ENCODE data around the gene ARHGAP10.

DNA sequence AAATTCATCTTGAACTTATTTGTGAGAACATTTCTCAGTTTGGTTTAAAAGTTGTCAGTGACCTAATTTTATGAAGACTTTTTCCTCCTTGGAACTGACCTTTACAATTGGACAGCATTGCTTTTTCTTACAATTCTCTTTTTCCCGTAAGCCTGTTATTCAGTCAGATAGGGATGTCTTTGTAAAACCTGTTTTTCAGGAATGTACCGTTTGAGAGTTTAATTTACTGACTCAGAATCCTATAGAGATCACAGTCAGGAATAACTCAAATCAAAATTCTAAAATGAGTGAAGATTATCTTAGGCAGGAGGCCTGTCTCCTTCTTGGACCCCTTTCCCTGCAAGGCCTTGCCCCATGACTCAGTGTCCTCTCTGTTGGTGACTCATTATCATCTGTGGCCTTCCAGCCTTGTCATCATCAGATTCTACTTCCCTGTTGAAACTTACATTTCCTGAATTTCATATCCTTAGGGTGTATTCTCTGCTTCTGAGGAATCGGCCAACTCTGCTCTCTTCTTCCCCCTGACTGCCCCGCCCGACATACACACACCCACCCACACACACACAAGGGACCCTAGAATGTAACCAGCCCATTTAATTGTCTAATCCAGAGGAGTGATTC lies 99.8 kb downstream of the ARHGAP10 start:
- no peak for TF ChIP-seq CTCF (conservative IDR thresholded peaks at IDR 0.05 in 1 of 2, IDR thresholded peaks at IDR 0.05 in 1 of 2; ENCODE audit: extremely low read depth in 1 of 2, insufficient read depth in 1 of 2, low read depth in 1 of 2, low read length in 2 of 2)
- no peak for TF ChIP-seq EZH2 (IDR thresholded peaks at IDR 0.05; ENCODE audit: borderline replicate concordance, low read length)
